ENCODE measurements around the gene GPBP1.
"Not testable (repeated sequence)": the region's sequence is repeated elsewhere in the genome, so short reads cannot be mapped to it uniquely, and the experiment has no call there.

The GPBP1 gene

DNA sequence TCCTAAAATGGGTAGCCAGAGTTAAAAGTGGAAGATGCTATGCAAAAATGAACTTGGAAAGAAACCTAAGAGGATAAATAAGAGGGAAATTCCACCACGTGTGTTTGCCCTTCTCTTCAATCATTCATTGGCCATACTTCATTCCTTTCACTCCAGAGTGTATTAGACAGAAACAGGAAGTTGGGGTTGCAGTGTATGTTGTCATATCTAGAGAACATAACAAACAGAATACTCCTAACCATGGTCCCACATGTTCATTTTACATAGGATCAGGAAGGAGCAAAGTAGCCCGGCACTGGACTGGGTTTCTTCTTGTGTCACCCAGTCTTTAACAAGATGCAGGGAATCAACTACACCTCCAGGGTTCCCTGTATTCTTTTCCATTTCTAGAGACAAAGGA, 7.6 kb upstream of the GPBP1 start:
- no peak for DNase-seq (ENCODE audit: extremely low read depth, insufficient read length)
- Histone ChIP-seq H3K27me3 (replicated peaks; ENCODE audit: control insufficient read depth, insufficient read depth, low read length) (no peaks in the 10 kb centered on the region), H3K4me3 (replicated peaks; ENCODE audit: low read depth, low read length) (no peak overlapping the region), H3K36me3 (ENCODE audit: control insufficient read depth, insufficient read depth, low read length) (no peaks in the 10 kb centered on the region)
- TF ChIP-seq, protein P1, sequence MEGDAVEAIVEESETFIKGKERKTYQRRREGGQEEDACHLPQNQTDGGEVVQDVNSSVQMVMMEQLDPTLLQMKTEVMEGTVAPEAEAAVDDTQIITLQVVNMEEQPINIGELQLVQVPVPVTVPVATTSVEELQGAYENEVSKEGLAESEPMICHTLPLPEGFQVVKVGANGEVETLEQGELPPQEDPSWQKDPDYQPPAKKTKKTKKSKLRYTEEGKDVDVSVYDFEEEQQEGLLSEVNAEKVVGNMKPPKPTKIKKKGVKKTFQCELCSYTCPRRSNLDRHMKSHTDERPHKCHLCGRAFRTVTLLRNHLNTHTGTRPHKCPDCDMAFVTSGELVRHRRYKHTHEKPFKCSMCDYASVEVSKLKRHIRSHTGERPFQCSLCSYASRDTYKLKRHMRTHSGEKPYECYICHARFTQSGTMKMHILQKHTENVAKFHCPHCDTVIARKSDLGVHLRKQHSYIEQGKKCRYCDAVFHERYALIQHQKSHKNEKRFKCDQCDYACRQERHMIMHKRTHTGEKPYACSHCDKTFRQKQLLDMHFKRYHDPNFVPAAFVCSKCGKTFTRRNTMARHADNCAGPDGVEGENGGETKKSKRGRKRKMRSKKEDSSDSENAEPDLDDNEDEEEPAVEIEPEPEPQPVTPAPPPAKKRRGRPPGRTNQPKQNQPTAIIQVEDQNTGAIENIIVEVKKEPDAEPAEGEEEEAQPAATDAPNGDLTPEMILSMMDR (IDR thresholded peaks at IDR 0.05; ENCODE audit: insufficient read depth, low read length, poor library complexity, severe bottlenecking): no peak

GRCh38 chr5:57167201-57167600, 6.7 kb upstream of the GPBP1 start:
- no peak overlapping the region for H3K4me3 ChIP-seq (replicated peaks; ENCODE audit: low read depth, low read length)
- no peaks in the 10 kb centered on the region for H3K36me3 ChIP-seq (ENCODE audit: control insufficient read depth, insufficient read depth, low read length)
- TF ChIP-seq, protein P1 (IDR thresholded peaks at IDR 0.05; ENCODE audit: insufficient read depth, low read length, poor library complexity, severe bottlenecking): no peak
- no peak for DNase-seq (ENCODE audit: extremely low read depth, insufficient read length)
- H3K27me3 ChIP-seq (replicated peaks; ENCODE audit: control insufficient read depth, insufficient read depth, low read length): no peaks in the 10 kb centered on the region

GRCh38 chr5:57170116-57170515, 3.7 kb upstream of the GPBP1 start:
- DNase-seq (ENCODE audit: extremely low read depth, insufficient read length); H3K4me3 ChIP-seq (replicated peaks; ENCODE audit: low read depth, low read length); H3K36me3 ChIP-seq (ENCODE audit: control insufficient read depth, insufficient read depth, low read length); H3K27me3 ChIP-seq (replicated peaks; ENCODE audit: control insufficient read depth, insufficient read depth, low read length): not testable (repeated sequence)

GRCh38 chr5:57171816-57172465, 1.9 kb upstream of the GPBP1 start:
- Histone ChIP-seq H3K36me3 (ENCODE audit: control insufficient read depth, insufficient read depth, low read length) (no peaks in the 10 kb centered on the region), H3K4me3 (replicated peaks; ENCODE audit: low read depth, low read length) (peak overlapping the region; percentile 99), H3K27me3 (replicated peaks; ENCODE audit: control insufficient read depth, insufficient read depth, low read length) (no peaks in the 10 kb centered on the region)
- TF ChIP-seq, protein P1 (IDR thresholded peaks at IDR 0.05; ENCODE audit: insufficient read depth, low read length, poor library complexity, severe bottlenecking): no peak
- no peak for DNase-seq (ENCODE audit: extremely low read depth, insufficient read length)

GRCh38 chr5:57172466-57173318, 1.2 kb upstream of the GPBP1 start:
- no peaks in the 10 kb centered on the region for H3K36me3 ChIP-seq (ENCODE audit: control insufficient read depth, insufficient read depth, low read length)
- no peak for DNase-seq (ENCODE audit: extremely low read depth, insufficient read length)
- TF ChIP-seq, protein P1 (IDR thresholded peaks at IDR 0.05; ENCODE audit: insufficient read depth, low read length, poor library complexity, severe bottlenecking): no peak

DNA sequence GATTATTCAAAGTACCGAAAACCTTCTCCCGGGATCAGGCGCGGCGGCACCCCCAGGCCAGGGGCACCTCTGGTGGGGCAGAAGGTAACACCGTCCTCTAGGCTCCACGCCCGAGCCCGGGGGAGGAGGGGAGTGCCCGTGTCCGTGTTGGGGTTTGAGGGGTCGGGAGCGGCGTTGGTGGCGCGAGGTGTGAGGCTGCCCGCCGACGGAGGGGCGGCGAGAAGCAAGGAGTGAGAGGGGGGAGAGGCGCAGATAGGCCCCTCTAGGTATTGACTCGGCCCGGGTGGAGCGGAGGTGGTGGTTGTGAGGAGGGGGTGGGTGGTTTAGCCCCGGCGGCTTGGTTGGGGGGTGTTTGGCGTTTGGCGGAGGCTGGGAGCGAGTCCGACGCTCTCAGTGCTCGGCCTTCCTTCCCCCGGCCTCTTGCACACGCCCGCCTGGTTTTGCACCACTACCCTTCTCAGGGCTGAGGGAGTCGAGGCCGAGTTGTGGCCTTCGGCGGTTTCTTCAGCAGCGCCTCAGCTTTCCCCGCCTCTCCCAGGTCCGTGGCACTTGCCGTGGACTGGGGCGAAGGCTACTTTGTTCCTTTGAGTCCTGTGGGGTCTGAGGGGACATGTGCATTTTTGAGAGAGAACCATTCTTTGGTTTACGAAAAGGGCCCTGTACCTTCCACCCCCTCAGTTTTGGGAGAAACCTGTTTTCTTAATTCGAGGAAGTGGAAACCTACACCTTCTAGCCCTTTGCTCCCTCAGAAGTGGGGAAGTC, 450 bp downstream of the GPBP1 start:
- no peak for DNase-seq (ENCODE audit: extremely low read depth, insufficient read length)
- Histone ChIP-seq H3K4me3 (replicated peaks; ENCODE audit: low read depth, low read length) (peak overlapping the region; percentile 99), H3K36me3 (ENCODE audit: control insufficient read depth, insufficient read depth, low read length) (no peaks in the 10 kb centered on the region), H3K27me3 (replicated peaks; ENCODE audit: control insufficient read depth, insufficient read depth, low read length) (no peaks in the 10 kb centered on the region)
- TF ChIP-seq, protein P1 (IDR thresholded peaks at IDR 0.05; ENCODE audit: insufficient read depth, low read length, poor library complexity, severe bottlenecking): no peak

More at GRCh38 chr5:57172466-57173318, 1.2 kb upstream of the GPBP1 start:
- no peaks in the 10 kb centered on the region for H3K27me3 ChIP-seq (replicated peaks; ENCODE audit: control insufficient read depth, insufficient read depth, low read length)
- peak overlapping the region; percentile 99 for H3K4me3 ChIP-seq (replicated peaks; ENCODE audit: low read depth, low read length)

All from GM06990 (cell line).